ENCODE measurements around the gene KXD1.
"Not testable (repeated sequence)": the region's sequence is repeated elsewhere in the genome, so short reads cannot be mapped to it uniquely, and the experiment has no call there.

KXD1 gene

GRCh38 chr19:18557411-18558201 is at the start of gene KXD1:
KXD1 (plus strand) TSS chr19:18557870; CDS start chr19:18562057, 4,187 bp downstream.
- peak; percentile 96 for DNase-seq (ENCODE audit: low read depth)

GRCh38 chr19:18508585-18508984 is 49.1 kb upstream of the KXD1 start:
- no peak for DNase-seq (ENCODE audit: low read depth)

GRCh38 chr19:18510216-18510615 is 47.5 kb upstream of the KXD1 start:
- no peak for DNase-seq (ENCODE audit: low read depth)

GRCh38 chr19:18513868-18514267 is 43.8 kb upstream of the KXD1 start:
- no peak for DNase-seq (ENCODE audit: low read depth)

- no peak for DNase-seq (ENCODE audit: low read depth)
Measured at GRCh38 chr19:18514800-18515682, 42.6 kb upstream of the KXD1 start.

- DNase-seq (ENCODE audit: low read depth), result no peak
Measured at GRCh38 chr19:18515959-18516358, 41.7 kb upstream of the KXD1 start.

GRCh38 chr19:18517606-18518005 is 40.1 kb upstream of the KXD1 start:
- no peak for DNase-seq (ENCODE audit: low read depth)

- DNase-seq (ENCODE audit: low read depth), result no peak
Measured at GRCh38 chr19:18518639-18519038, 39.0 kb upstream of the KXD1 start.

GRCh38 chr19:18519962-18520847 is 37.5 kb upstream of the KXD1 start:
- peak; percentile 50 for DNase-seq (ENCODE audit: low read depth)

GRCh38 chr19:18520848-18521691 is 36.6 kb upstream of the KXD1 start:
- no peak for DNase-seq (ENCODE audit: low read depth)

- DNase-seq (ENCODE audit: low read depth), result no peak
Measured at GRCh38 chr19:18521692-18522123, 36.0 kb upstream of the KXD1 start, which contains the start of gene ELL. ELL (minus strand) TSS chr19:18522070; CDS start chr19:18522055, 15 bp downstream.

- peak; percentile 100 for DNase-seq (ENCODE audit: low read depth)
Measured at GRCh38 chr19:18522124-18522861, 35.4 kb upstream of the KXD1 start.

GRCh38 chr19:18522862-18523440 is 34.7 kb upstream of the KXD1 start:
- not testable (repeated sequence) for DNase-seq (ENCODE audit: low read depth)

- DNase-seq (ENCODE audit: low read depth), result no peak
Measured at GRCh38 chr19:18523841-18524240, 33.8 kb upstream of the KXD1 start.

GRCh38 chr19:18526316-18526715 is 31.4 kb upstream of the KXD1 start:
- DNase-seq (ENCODE audit: low read depth), result no peak

- DNase-seq (ENCODE audit: low read depth), result no peak
Measured at GRCh38 chr19:18529782-18530181, 27.9 kb upstream of the KXD1 start.

- DNase-seq (ENCODE audit: low read depth), result no peak
Measured at GRCh38 chr19:18531485-18531884, 26.2 kb upstream of the KXD1 start.

- no peak for DNase-seq (ENCODE audit: low read depth)
Measured at GRCh38 chr19:18532168-18532890, 25.3 kb upstream of the KXD1 start.

GRCh38 chr19:18533058-18533457 is 24.6 kb upstream of the KXD1 start:
- no peak for DNase-seq (ENCODE audit: low read depth)
